ENCODE measurements around the gene SLC16A6.
"Not testable (repeated sequence)": the region's sequence is repeated elsewhere in the genome, so short reads cannot be mapped to it uniquely, and the experiment has no call there.

Gene SLC16A6

DNA sequence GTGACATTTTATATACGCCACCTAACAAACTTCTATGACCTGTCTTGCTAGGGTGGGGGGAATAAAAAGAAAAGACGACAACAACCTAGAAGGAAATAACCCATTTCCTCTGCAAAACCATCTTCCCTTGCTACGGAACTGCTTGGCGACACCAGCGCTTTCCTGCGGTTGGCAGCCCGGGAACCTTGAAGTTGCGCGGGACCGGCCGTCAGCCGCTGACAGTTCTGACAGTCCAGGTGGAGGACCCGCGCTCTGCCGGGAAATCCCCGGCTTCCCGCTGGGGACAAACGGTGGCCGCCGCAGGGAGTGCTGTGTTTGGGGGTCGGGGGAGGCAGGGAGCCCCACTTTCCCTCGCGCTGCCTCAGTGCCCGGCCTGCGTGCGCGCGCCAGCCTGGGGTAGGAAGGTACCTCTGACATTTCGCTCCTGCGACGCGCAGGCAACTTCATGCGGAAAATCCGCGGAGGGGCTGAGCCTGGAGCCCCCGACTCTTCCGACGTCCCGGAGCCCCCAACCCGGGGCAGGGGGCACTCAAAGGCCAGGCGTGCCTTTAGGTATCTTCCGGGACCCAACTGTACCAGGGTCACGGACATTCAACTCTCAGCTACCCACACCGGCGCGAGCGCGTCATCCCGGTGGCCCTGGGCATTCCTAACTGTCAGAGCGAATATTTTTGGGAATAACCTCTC lies 516 bp downstream of the SLC16A6 start:
- peak; percentile 64 for DNase-seq (ENCODE audit: low spot score)

DNA sequence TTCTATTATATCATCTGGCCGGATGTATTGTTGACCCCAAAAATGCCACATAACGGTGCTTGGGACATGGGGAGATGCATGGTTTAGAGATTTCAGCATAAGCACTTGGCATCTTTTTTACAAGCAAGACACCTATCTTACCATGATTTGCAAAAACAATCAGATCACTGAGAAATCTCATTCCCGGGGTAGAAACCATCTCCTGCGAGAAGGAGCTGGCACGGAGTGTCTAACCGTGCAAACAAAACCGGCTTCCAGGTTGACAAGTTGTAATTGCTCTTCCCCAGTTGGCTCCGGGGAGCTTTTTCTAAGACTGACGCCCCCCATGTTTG lies 1.0 kb downstream of the SLC16A6 start:
- no peak for DNase-seq (ENCODE audit: low spot score)

DNA sequence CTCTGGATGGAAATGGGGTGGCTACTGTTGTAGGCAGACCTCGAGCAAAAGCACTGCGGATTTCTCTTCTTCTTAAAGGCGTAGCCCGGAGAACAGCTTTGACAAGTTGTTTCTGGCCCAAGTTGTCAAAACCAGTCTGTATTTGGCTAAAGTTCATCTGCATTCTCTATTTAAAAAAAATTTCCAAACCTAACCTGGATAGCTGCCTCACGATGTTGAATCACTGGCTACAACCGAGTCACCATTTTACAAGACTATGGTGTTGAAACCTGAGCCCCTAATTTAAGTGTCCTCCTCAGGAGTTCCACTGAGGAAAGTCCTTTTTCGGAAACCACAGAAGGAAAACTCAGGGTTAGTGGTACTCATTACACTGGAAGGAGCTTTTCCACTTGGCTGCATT lies 1.5 kb downstream of the SLC16A6 start:
- no peak for DNase-seq (ENCODE audit: low spot score)

DNA sequence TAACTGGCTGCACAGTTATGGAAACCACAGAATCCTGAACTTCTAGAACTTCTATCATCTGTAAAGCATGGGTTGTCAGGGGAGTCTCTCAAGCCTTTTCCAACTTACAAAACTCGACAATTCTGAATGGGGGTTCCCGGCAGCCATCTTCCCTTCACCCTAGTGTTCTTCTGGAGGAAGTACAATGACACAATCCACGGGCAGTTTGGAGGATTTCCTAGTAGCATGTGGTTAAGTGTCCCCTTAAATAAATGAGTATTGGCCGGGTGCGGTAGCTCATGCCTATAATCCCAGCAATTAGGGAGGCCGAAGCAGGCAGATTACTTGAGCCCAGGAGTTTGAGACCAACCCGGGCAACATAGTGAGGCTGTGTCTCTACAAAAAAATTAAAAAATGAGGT lies 2.1 kb downstream of the SLC16A6 start:
- DNase-seq (ENCODE audit: low spot score): peak; percentile 24

DNA sequence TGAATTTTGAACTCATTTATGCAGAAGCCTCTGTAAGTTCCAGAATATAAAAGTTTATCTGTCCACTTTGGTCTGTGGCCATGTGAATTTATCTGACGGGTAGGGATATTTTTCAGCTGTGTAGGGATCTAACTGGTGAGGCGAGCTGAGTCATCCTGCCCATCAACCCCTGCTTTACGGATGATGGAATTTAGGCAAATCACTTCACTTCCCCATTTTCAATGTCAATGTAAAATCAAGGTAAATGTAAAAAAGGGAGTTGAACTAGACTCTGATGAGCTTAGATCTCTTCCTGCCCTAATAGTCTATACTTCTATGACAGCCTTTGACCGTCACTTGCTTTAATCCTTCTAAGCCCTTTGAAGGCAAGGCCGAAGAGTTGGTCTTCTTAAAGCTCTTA lies 2.6 kb downstream of the SLC16A6 start:
- DNase-seq (ENCODE audit: low spot score): no peak

DNA sequence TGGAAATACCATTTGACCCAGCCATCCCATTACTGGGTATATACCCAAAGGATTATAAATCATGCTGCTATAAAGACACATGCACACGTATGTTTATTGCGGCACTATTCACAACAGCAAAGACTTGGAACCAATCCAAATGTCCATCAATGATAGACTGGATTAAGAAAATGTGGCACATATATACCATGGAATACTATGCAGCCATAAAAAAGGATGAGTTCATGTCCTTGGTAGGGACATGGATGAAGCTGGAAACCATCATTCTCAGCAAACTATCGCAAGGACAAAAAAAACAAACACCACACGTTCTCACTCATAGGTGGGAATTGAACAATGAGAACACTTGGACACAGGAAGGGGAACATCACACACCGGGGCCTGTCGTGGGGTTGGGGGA lies 9.0 kb downstream of the SLC16A6 start:
- DNase-seq (ENCODE audit: low spot score): not testable (repeated sequence)

DNA sequence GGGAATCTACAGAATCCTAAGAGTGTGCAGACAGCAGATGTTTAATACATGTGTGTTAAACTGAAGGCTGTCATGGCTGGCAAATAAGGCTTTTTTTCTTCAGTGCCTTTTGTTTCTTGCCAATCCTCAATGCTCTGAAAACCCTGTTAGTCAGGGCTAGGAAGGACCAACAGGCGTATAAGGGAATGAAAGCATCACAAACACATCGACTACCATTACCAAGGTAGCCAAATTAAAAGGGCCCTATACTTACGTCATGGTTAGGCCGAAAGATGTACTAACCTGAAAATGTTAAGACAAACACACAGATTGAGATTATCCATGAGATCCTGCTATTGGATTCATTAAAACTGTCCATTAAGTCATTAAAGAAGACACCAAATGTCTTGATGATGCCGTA lies 13.1 kb downstream of the SLC16A6 start:
- DNase-seq (ENCODE audit: low spot score): no peak

DNA sequence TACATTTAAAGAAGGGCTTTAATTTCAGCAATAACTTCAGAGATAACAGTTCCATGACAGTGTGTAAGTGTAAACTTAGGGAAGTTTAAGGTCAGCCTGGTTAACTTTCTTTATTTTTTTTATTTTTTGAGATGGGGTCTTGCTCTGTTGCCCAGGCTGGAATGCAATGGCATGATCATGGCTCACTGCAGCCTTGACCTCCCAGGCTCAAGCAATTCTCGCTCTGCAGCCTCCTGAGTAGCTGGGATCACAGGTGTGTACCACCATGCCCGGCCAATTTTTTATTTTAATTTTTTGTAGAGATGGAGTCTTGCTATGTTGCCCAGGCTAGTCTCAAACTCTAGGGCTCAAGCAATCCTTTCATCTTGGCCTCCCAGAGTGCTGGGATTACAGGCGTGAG lies 14.6 kb downstream of the SLC16A6 start:
- DNase-seq (ENCODE audit: low spot score): not testable (repeated sequence)

DNA sequence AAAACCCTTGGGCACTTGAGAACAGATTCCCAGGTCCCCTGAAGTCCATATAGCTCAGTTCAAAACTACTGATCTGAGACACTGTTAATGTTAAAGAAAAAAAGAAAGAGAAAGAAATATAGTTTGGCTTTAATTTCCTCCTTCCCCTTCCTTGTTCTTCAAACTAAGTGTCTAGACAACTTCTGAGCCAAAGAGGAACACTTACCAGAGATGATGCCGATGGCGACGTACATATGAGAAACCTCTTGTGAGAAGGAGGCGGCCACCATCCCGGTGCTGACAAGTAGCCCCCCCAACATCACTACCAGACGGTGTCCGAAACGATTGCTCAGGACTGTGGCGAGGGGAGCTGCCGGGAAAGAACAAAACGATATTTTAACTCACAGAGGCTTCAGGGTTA lies 17.2 kb downstream of the SLC16A6 start:
- no peak for DNase-seq (ENCODE audit: low spot score)

DNA sequence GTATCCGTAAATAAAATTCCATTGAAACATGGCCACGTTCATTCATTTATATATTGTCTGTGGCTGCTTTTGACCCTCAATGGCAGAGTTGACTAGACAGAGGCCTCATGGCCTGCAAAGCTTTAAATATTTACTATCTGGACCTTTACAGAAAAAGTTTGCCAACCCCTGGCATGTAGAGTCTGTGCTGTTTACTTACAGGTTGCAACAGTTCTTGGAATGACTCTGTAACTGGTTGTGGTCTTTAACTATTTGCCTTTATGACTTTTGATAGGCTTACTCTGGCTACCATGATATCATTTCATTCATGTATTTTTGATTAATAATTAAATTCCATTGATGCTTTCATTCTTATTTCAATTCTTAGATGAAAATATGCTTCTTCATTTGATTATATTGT lies 25.1 kb downstream of the SLC16A6 start:
- not testable (repeated sequence) for DNase-seq (ENCODE audit: low spot score)

DNA sequence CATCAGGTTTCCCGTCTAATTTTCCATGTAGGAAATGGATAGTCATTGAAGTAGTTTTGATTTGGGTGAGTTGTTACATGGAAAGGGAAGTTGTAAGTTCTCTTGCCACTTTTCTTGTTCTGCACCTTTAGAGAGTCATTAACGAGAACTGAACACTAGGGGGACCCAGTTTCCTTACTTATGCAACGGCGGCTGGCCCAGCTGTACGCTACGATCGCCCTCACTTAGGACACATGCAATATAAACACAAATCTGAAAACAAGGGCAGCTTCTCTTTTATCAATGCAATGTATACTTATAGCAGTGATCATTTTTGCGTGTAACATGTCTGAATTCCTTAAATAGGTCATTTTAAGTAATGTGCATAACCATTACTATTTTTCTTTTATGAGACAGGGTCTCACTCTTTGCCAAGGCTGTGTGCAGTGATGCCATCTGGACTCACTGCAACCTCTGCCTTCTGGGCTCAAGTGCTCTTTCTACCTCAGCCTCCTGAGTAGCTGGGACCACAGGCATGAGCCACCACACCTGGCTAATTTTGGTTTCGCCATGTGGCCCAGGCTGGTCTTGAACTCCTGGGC lies 27.7 kb downstream of the SLC16A6 start:
- DNase-seq (ENCODE audit: low spot score): peak; percentile 55

DNA sequence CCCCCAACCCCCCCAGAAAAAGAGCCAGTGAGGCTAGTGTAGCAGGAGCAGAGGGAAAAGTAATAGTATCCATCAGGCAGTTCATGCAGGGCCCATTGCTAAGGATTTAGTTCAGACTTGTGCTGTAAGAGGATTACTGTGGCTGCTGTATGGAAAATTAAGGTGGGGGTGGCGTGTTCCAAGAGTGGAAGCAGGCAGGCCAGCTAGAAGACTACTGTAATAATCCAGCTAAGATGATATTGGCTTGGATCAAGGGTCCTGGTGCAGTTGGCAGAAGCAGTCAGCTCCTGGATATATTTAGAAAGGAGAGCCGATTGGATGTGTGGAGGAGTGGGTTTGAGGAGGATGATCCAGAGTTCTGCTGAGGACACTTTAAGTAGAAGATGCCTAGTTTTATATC lies 28.5 kb downstream of the SLC16A6 start:
- DNase-seq (ENCODE audit: low spot score): not testable (repeated sequence)

DNA sequence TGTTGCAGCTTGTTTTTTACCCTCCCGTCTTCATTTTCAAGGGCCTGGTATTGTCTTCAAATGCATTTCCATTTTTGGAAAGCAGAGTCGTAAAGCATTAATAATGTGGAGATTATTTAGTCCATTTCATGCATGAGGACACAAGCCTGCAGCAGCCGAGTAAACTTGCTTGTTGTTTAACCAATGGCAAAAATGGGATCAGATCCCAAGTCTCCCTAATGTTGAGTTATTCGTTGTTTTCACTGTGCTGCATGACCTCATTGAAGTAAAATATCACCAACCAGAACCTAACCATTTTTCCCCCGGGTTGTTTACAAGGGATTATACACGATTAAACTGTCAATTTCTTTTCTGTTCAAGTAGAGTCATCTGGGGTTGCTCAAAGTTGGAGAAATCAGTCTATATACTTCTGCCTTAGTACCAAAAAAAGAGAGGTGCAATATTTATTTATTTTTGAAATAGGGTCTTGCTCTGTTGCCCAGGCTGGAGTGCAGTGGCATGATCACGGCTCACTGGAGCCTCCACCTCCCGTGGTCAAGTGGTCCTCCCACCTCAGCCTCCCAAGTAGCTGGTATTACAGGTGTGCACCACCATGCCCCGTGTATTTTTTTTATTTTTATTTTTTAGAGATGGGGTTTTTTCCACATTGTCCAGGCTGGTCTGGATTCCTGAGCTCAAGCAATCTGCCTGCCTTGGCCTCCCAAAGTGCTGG lies 30.7 kb downstream of the SLC16A6 start:
- DNase-seq (ENCODE audit: low spot score): no peak

DNA sequence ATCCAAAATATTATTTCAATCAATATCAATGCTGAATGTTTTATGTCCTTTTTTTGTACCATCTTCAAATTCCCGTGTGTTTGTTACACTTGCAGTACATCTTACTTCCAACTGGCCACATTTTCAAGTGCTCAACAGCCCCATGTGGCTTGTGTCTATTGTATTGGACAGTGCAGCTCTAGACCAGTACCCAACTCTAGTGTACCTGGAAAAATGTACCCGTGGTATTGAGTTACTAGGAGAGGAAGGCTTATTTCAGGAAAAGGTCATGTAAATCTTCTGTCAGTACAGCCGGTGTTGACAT lies 31.3 kb downstream of the SLC16A6 start:
- not testable (repeated sequence) for DNase-seq (ENCODE audit: low spot score)

DNA sequence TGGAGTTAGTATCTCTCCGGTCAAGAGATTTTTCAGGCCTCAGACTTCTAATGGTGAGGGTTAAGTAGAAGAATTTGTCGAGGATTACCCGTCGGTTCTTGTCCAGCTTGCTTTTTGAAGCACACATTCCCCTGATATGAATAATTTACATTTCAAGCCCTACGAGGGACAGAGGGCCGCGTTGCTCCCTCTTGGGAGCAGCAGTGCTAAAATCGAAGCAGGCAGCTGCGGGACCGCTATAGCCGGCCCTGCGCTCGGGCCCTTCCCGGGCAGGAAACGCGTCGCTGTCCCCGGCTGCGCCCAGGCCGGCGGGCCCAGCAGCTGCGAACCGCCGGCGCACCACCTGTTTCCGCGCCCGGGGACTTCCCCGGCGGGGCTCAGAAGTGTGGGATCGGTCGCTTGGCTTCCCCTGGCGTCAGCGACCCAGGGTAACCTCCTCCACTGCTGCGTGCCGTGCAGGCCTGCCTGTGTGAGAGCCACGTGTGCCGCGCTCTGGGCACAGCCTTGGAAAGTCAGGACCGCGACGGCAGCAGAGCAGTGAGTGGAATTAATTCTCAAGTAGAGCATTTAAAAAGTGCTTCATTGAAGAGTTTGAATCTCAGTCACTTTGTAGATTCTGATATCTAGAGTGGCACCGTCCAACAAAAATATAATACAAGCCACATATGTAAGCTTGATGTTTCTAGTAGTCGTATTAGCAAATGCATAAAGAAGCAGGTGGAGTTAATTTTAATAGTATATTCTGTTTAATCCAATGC lies 31.9 kb downstream of the SLC16A6 start:
- DNase-seq (ENCODE audit: low spot score): peak; percentile 82

DNA sequence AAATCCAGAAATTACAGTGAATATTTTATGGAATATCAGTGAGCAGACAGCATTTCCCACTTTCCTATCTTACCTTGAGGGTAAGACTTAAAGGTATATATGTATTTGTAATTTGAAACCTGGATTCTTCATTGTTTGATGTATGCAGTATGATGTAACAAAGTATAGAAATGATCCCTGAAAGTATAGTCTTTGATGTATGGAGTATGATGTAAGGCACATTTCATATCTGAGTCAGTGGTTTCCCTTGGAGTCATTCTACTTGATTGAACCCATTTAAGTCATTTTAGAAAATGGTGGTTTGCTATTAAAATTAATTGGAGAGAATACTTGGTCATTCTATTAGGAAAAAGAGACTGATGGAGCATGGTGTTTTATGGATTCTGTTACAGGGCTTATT lies 33.0 kb downstream of the SLC16A6 start:
- peak; percentile 62 for DNase-seq (ENCODE audit: low spot score)

DNA sequence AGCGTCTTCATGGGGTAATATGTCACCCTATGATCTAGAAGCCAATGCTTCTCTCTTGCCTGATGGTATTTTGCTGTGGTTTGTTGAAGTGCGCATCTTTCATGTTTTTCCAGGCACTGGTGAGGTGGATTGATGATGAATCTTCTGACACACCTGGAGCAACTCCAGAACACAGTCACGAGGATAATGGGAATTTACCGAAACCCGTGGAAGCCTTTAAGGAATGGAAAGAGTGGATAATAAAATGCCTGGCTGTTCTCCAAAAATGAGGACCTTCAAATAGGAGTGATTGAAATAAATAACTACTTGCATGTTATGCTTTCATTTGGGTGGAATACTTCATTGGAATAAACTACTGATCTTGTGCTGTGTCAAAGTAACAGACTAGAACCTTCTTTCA lies 34.2 kb downstream of the SLC16A6 start:
- not testable (repeated sequence) for DNase-seq (ENCODE audit: low spot score)

DNA sequence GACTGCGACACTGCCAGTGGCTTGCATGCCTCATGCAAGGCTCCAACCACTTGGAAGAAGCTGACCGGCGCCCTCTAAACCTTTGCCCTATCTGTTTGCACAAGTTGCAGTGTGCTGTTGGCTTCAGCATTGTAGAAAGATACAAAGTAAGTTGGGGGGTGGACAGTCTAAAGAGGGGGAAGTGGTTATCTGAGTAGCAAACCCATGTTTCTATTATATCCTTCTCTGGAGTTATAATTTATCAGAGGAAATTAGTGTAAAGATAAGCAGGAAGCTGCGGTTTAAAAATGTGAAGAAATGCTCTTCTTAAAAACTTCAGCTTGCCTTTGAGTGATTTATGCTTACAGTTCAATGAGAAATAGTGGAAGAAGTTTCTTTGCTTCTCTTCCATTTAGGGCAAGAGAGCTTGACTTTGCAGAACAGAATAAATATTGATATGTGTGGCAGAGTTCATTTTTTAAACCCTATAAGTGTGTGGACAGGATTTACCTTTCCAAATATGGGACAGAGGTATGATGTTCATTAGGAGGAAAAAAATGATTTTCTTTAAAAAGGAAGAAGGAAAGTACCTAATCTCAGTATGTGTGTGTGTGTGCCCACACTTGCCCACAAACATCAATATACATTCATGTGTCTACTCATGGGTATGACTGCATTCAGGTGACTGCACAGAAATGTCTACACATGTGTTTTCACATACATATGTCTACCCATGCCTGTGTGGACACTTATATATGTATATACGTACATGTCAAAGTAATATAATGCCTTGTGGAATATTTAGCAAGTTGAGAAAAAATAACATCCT lies 35.0 kb downstream of the SLC16A6 start:
- peak; percentile 57 for DNase-seq (ENCODE audit: low spot score)

DNA sequence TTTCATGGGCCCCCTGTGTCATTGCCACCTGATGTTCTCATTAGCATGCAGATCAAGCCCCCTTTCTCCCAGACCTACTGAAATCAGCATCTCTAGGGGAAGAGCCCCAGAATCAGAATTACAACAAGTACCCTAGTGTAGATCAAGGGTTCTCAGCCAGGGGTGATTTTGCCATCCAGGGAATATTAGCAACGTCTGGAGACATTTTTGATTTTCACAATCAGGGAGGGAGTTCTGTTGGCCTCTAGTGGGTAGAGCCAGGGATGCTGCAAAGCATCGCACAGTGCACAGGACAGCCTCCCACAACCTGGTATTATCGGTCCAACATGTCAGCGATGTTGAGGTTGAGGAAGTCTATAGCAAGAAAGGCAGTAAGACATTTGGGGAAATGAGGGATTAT lies 35.8 kb downstream of the SLC16A6 start:
- DNase-seq (ENCODE audit: low spot score): no peak

DNA sequence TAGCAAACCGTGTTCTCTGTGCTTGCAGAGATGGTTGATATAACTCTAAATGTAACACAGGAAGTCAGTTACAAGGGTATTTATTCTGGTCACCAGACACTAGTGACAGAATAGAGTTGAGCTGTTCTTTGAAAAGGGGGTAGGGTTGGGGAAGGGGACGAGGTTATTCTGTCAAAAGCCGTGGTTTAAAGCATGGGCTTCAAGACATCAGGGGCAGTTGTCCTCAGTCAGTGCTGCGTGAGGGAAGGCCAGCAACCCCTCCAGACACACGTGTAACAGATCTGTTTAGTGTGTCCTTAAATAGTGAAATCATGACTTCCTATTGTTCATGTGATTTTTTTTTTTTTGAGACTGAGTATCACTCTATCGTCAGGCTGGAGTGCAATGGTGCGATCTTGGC lies 37.5 kb downstream of the SLC16A6 start:
- DNase-seq (ENCODE audit: low spot score): not testable (repeated sequence)

DNA sequence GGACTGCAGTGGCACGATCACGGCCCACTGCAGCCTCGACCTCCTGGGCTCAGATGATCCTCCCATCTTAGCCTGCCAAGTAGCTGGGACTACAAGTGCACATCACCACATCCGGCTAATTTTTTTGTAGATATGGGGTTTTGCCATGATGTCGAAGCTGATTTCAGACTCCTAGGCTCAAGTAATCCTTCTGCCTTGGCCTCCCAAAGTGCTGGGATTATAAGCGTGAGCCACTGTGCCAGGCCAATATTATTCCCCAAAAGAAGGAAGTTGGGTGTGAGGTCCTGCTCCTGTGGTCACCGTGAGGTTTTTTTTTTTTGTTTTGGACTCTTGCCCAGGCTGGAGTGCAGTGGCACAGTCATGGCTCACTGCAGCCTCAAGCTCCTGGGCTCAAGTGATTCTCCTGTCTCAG lies 41.6 kb downstream of the SLC16A6 start:
- DNase-seq (ENCODE audit: low spot score): peak; percentile 32

DNA sequence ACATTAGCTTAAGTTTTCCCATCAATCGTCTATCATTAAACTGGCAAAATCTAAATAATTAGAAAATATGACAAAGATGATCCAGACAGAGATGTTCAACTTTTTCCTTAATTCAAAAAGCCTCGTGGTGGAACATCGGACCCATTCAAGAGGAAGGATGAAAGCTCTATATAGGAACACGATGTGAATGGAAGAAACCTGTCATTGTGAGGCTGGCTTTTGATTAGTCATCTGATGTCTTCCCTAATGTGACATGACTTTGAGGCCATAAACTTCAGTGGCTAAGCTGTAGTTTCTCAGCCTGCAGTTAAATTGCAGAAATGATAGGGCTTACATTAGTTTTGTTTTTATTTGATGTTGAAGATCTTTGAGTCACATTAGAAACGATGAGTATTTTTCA lies 42.0 kb downstream of the SLC16A6 start:
- DNase-seq (ENCODE audit: low spot score): peak; percentile 71
